ENCODE data around the gene ZIC5.

The ZIC5 gene

GRCh38 chr13:99987154-99988019 lies 15.8 kb upstream of the ZIC5 start:
- DNase-seq (ENCODE audit: low read depth in 2 of 2), result no peak

GRCh38 chr13:99986741-99987140 lies 15.2 kb upstream of the ZIC5 start:
- DNase-seq (ENCODE audit: low read depth in 2 of 2), result no peak

DNA sequence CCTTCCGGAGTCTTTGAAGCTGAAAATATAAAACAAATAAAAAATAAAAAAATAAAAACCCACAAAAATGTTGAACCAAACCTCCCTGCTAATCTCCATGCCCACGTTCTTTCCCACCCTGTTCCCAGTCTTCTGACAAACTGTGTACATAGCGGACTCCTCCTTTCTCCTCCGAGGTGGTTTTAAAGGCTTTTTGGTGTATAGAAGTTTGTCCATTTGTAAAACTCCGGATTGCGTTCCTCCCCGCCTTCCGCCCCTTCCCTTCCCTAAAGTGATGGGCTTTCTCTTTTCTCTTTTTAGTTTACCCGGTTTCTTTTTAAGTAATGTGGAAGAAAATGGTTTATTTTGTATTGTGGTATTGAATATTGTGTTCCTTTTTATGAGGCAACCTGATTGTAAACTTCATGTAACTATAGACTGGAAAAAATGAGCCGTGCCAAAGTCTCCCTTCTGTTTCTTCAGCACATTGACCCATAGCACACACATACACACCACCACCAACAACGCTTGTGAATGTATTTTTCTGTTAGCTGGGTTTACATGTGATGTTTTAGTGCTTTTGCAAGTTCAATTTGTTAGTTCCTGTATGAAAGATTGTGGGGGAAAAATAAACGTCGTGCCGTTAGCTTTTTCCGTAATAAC lies 14.4 kb upstream of the ZIC5 start:
- DNase-seq (ENCODE audit: low read depth in 2 of 2), result no peak

DNA sequence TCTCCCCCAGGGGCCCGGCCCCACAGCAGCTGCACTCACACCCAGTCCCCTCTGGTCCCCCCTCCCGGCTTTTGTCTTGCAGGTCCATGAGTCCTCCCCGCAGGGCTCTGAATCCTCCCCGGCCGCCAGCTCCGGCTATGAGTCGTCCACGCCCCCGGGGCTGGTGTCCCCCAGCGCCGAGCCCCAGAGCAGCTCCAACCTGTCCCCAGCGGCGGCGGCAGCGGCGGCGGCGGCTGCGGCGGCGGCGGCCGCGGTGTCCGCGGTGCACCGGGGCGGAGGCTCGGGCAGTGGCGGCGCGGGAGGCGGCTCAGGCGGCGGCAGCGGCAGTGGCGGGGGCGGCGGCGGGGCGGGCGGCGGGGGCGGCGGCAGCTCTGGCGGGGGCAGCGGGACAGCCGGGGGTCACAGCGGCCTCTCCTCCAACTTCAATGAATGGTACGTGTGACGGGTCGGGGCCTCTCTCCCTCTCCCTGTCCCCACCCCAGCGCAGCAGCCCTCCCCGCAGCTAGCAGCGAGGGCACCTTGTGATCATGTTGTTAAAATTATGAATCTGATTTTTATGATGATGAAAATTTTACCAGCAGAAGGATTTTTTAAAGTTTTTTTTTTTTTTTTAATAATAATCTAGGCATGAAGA lies 13.8 kb upstream of the ZIC5 start:
- DNase-seq (ENCODE audit: low read depth in 2 of 2), result no peak

- DNase-seq (ENCODE audit: low read depth in 2 of 2), result no peak
These were observed 13.1 kb upstream of the ZIC5 start for GRCh38 chr13:99984461-99985240.

DNA sequence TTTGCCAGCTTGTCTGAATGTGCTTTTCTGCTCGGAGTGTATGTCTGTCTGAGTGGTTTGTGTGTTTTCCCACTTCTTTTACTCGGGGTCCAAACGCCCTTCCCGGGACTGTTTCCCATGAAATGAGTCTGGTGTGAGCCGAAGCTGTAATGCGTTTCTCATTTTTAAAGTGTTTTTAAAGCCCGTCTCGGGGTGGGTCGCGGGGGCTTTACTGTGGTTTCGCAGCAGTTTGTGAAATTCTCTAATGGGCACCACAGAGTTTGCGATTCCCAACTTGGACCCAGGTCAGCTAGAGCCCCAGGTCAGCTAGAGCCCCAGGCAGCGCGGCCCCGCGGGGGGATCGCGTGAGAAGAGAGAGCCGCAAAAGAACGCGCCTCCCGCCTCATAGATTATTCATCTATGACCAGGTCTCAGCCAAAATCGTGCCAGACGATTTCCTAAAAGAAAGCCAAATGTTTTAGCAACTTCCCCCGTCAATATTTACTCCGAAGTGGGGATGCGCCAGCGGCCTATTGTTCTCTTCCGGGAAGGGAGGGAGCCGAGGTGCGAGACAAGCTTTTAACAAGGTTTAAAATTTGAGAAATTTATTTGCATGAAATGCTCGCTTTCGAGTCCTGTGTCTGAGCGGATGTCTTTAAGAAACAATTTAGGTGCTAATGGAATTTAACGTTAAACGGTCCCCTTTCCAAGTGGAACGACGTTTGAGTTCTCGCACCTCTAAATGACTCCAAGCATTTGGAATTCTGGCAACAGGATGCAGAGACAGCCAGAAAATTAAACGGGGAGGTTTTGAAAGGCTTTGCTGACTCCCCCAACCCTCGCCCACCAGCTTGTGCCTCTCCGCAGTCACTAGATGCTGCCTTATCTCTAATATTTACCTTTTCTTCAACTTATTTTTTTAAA lies 12.2 kb upstream of the ZIC5 start:
- no peak for DNase-seq (ENCODE audit: low read depth in 2 of 2)

DNA sequence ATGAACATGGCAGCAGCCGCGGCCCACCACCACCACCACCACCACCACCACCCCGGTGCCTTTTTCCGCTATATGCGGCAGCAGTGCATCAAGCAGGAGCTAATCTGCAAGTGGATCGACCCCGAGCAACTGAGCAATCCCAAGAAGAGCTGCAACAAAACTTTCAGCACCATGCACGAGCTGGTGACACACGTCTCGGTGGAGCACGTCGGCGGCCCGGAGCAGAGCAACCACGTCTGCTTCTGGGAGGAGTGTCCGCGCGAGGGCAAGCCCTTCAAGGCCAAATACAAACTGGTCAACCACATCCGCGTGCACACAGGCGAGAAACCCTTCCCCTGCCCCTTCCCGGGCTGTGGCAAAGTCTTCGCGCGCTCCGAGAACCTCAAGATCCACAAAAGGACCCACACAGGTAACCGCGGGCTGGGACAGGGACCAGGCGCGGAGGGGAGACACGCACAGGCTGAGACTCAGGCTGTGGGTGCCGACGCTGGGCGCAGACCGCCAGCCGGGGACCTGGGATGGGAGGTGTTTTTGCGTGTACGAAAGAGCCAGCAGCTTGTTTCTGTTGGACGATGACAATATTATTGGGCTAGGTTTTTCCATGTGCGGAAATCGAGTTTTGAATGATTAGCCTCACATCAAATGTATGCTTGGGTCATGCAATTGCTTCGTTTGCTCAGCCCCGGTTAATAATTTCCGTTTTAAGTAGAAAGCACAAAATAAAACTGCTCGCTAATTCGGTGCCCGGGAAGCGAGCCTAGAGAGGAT lies 11.3 kb upstream of the ZIC5 start:
- DNase-seq (ENCODE audit: low read depth in 2 of 2), result no peak

GRCh38 chr13:99982036-99982730 lies 10.6 kb upstream of the ZIC5 start:
- no peak for DNase-seq (ENCODE audit: low read depth in 2 of 2)

- no peak for DNase-seq (ENCODE audit: low read depth in 2 of 2)
These were observed 10.1 kb upstream of the ZIC5 start, which contains the start of gene ZIC2 for GRCh38 chr13:99981735-99982035. Gene ZIC2 (plus strand): TSS chr13:99981784. CDS start chr13:99982065, 281 bp downstream.

GRCh38 chr13:99980824-99981734 lies 9.5 kb upstream of the ZIC5 start:
- no peak for DNase-seq (ENCODE audit: low read depth in 2 of 2)

GRCh38 chr13:99980201-99980823 lies 8.7 kb upstream of the ZIC5 start:
- peak; percentile 18 to 43 for DNase-seq (ENCODE audit: low read depth in 2 of 2)

- no peak for DNase-seq (ENCODE audit: low read depth in 2 of 2)
These were observed 8.1 kb upstream of the ZIC5 start for GRCh38 chr13:99979453-99980200.

DNA sequence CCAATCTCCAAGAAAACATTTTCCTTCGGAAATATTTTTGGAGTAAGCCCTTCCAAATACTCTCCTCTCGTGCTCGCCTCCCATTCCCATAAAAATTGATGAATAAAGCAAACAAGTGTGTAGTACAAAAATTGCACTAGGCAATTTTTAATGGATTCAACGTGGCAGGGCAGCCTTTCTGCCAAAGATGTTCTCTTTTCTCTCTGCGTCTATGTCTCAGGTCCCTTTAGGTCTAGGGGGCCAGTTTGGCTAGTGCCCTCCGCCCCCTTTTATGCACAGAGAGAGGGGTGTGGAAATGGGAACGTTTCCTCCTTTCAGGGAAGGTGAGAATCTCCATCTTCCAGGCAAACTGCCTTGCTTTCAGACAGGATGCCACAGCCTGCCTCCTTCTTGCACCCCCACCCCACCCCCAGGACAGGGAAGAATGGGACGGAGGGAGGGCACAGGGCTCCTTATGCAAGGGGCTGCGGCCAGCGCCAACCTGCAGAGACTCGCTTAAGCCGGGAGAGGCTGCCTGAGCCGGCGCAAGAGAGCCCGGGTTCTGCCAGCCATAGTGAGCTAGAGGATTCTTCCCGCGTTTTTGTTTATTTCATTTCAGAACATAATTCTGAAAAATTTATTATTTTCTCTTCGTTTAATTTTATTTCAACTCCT lies 7.4 kb upstream of the ZIC5 start:
- no peak for DNase-seq (ENCODE audit: low read depth in 2 of 2)

GRCh38 chr13:99977912-99978798 lies 6.6 kb upstream of the ZIC5 start:
- no peak for DNase-seq (ENCODE audit: low read depth in 2 of 2)

GRCh38 chr13:99977334-99977911 lies 5.9 kb upstream of the ZIC5 start:
- no peak for DNase-seq (ENCODE audit: low read depth in 2 of 2)

Data from activated CD8-positive, alpha-beta memory T cell treated with anti-CD3 and anti-CD28 coated beads for 4 hours (primary cell).